Measurements from ENCODE around the gene ABCD4.
A peak's percentile ranks its signal among the peaks of the same experiment; 100 is the strongest.

ABCD4 gene

GRCh38 chr14:74257941-74258763 lies 44.6 kb downstream of the ABCD4 start:
- DNase-seq: peak; percentile 67

- peak; percentile 98 for DNase-seq
These were observed 45.4 kb downstream of the ABCD4 start for GRCh38 chr14:74257078-74257940.

GRCh38 chr14:74255281-74255680 lies 47.5 kb downstream of the ABCD4 start:
- peak; percentile 84 for DNase-seq

- no peak for DNase-seq
These were observed 53.0 kb downstream of the ABCD4 start for GRCh38 chr14:74249433-74250375.

- DNase-seq: no peak
These were observed 54.7 kb downstream of the ABCD4 start for GRCh38 chr14:74248017-74248416.

GRCh38 chr14:74246542-74246941 lies 56.2 kb downstream of the ABCD4 start:
- DNase-seq: no peak

GRCh38 chr14:74245292-74245691 lies 57.4 kb downstream of the ABCD4 start:
- peak; percentile 36 for DNase-seq

- DNase-seq: no peak
These were observed 58.6 kb downstream of the ABCD4 start for GRCh38 chr14:74244115-74244514.

- no peak for DNase-seq
These were observed 59.7 kb downstream of the ABCD4 start for GRCh38 chr14:74243051-74243450.

- no peak for DNase-seq
These were observed 60.0 kb downstream of the ABCD4 start for GRCh38 chr14:74242780-74243042.

- DNase-seq: no peak
These were observed 60.5 kb downstream of the ABCD4 start for GRCh38 chr14:74242021-74242779.

- DNase-seq: no peak
These were observed 61.1 kb downstream of the ABCD4 start for GRCh38 chr14:74241652-74242017.

- no peak for DNase-seq
These were observed 61.7 kb downstream of the ABCD4 start for GRCh38 chr14:74240794-74241651.

GRCh38 chr14:74239848-74240793 lies 62.6 kb downstream of the ABCD4 start:
- no peak for DNase-seq

GRCh38 chr14:74238974-74239847 lies 63.5 kb downstream of the ABCD4 start, which contains the start of gene VSX2:
Gene VSX2 (plus strand): TSS chr14:74239449. CDS start chr14:74239562, 113 bp downstream.
- no peak for DNase-seq

GRCh38 chr14:74237441-74237840 lies 65.3 kb downstream of the ABCD4 start:
- DNase-seq: no peak
